BLaER1 treated with 17β-estradiol and CSF1 and Interleukin-3, amounts not matched to agents 10 nM and 100 nM (cell line): ENCODE data around the gene ZNF423.
A peak's percentile ranks its signal among the peaks of the same experiment; 100 is the strongest.

Source experiments
- H3K27ac ChIP-seq, 11 experiments: shearing (Covaris generic); formaldehyde crosslinking; 2 replicates each; pipeline ENCODE4 v1.8.1; 2022
- H3K27me3 ChIP-seq, 11 experiments: shearing (Covaris generic); formaldehyde crosslinking; 2 replicates each; pipeline ENCODE4 v1.8.1; 2022
- H3K36me3 ChIP-seq, 11 experiments: shearing (Covaris generic); formaldehyde crosslinking; 2 replicates each; pipeline ENCODE4 v1.8.1; 2022
- H3K4me1 ChIP-seq, 10 experiments: shearing (Covaris generic); formaldehyde crosslinking; 2 replicates each; pipeline ENCODE4 v1.8.1; 2022
- H3K4me2 ChIP-seq, 11 experiments: shearing (Covaris generic); formaldehyde crosslinking; 2 replicates each; pipeline ENCODE4 v1.8.1; 2022
- H3K4me3 ChIP-seq, 10 experiments: shearing (Covaris generic); formaldehyde crosslinking; 2 replicates each; pipeline ENCODE4 v1.8.1; 2022
- H3K9ac ChIP-seq, 11 experiments: shearing (Covaris generic); formaldehyde crosslinking; 2 replicates each; pipeline ENCODE4 v1.8.1; 2022
- H3K9me3 ChIP-seq, 11 experiments: shearing (Covaris generic); formaldehyde crosslinking; replicated peaks in 1 of 11; 2 replicates each; pipeline ENCODE4 v1.8.1; 2022
- H4K20me1 ChIP-seq, 11 experiments: shearing (Covaris generic); formaldehyde crosslinking; 2 replicates each; pipeline ENCODE4 v1.8.1; 2022
- Cebpa-rat ChIP-seq, 11 experiments: shearing (Covaris generic); IDR thresholded peaks; 2 replicates each; pipeline ENCODE4 v1.8.1; 2022

ZNF423 gene

DNA sequence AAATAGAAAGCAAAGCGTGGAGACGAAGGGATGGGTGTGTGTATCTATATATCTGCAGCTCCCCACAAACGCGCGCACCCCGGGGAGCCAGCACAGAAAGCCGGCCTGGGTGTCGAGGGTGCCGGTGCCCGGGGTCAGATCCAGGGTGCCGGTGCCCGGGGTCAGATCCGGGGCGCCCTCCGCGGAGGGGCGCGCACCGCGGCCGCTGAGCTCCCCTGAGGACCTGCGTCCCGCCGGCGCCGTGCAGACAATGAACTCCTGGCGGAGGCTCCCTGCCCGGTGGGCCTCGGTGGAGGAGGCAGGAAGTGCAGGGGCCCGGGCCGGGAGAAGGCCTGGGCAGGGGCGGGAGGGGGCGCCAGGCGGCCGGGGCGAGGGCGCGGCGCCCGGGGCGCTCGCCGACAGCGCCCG lies 1.1 kb downstream of the ZNF423 start:
- Histone ChIP-seq H4K20me1 (peaks cover 0 to 38% (median 10%) of the 10 kb centered on the region in 11 experiments; a peak in 12 of 22 replicates), H3K27me3 (peaks cover 0 to 25% (median 9%) of the 10 kb centered on the region in 11 experiments; a peak in 13 of 22 replicates), H3K4me1 (peaks cover 21 to 77% (median 72%) of the 10 kb centered on the region in 10 experiments), H3K27ac (peak overlapping the region; percentile 67 to 97 (median 95); a peak in 21 of 22 replicates), H3K36me3 (no peaks in the 10 kb centered on the region), H3K4me3 (peak overlapping the region; percentile 73 to 87 (median 79)), H3K9me3 (no peaks in the 10 kb centered on the region), H3K4me2 (peak overlapping the region; percentile 92 to 100 (median 99)), H3K9ac (peak overlapping the region; percentile 86 to 97 (median 95))
- TF ChIP-seq Cebpa-rat (IDR thresholded peaks at IDR 0.05): no peak

GRCh38 chr16:49854188-49854795 lies 1.6 kb downstream of the ZNF423 start:
- Histone ChIP-seq H3K27me3 (peaks cover 0 to 21% (median 9%) of the 10 kb centered on the region in 11 experiments; a peak in 13 of 22 replicates), H4K20me1 (peaks cover 0 to 39% (median 10%) of the 10 kb centered on the region in 11 experiments; a peak in 12 of 22 replicates), H3K36me3 (no peaks in the 10 kb centered on the region), H3K4me1 (peaks cover 21 to 77% (median 73%) of the 10 kb centered on the region in 10 experiments), H3K27ac (peak overlapping the region; percentile 67 to 97 (median 95); a peak in 20 of 22 replicates), H3K9me3 (no peaks in the 10 kb centered on the region), H3K9ac (peak overlapping the region; percentile 86 to 97 (median 95)), H3K4me2 (peak overlapping the region; percentile 92 to 100 (median 99)), H3K4me3 (peak overlapping the region; percentile 73 to 87 (median 79))
- TF ChIP-seq Cebpa-rat (IDR thresholded peaks at IDR 0.05): no peak

DNA sequence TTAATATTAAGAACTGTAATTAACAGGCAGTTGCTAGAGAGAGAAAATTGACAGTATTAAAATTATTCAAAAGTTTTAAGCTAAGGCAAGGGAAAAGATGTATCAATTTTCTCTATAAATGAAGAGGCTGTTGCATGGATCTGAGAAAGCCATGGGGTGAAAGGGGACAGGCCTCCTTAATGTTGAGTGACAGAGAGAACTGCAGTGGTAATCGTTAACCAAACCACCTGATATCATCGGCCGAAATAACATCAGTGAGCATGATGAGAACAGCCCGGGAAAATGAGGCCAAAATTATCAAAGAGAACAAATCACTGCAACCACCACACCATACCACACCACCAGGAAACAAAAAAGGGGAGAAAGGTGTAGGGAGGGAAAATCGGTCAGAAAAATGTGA lies 3.6 kb downstream of the ZNF423 start:
- peaks cover 21 to 77% (median 71%) of the 10 kb centered on the region in 10 experiments for H3K4me1 ChIP-seq
- peaks cover 0 to 50% (median 18%) of the 10 kb centered on the region in 11 experiments; a peak in 12 of 22 replicates for H4K20me1 ChIP-seq
- TF ChIP-seq Cebpa-rat (IDR thresholded peaks at IDR 0.05): no peak
- H3K27ac ChIP-seq: no peak overlapping the region
- no peak overlapping the region for H3K9ac ChIP-seq
- peaks cover 0 to under 1% (median 0%) of the 10 kb centered on the region in 11 experiments; a peak in 3 of 22 replicates for H3K27me3 ChIP-seq
- peak overlapping the region in 8 of 11 experiments; percentile 17 to 99 (median 95); a peak in 13 of 22 replicates for H3K4me2 ChIP-seq
- no peaks in the 10 kb centered on the region for H3K9me3 ChIP-seq
- H3K4me3 ChIP-seq: no peak overlapping the region
- peaks cover 0 to 15% (median 0%) of the 10 kb centered on the region in 11 experiments; a peak in 4 of 22 replicates for H3K36me3 ChIP-seq

GRCh38 chr16:49851468-49851787 lies 4.5 kb downstream of the ZNF423 start:
- no peak overlapping the region for H3K4me3 ChIP-seq
- TF ChIP-seq Cebpa-rat (IDR thresholded peaks at IDR 0.05): no peak
- H3K36me3 ChIP-seq: peaks cover 0 to 18% (median 0%) of the 10 kb centered on the region in 11 experiments; a peak in 4 of 22 replicates
- no peaks in the 10 kb centered on the region for H3K9me3 ChIP-seq
- H3K4me2 ChIP-seq: peak overlapping the region in 9 of 11 experiments; percentile 16 to 99 (median 35); a peak in 14 of 22 replicates
- peaks cover 21 to 83% (median 78%) of the 10 kb centered on the region in 10 experiments for H3K4me1 ChIP-seq
- H3K27me3 ChIP-seq: no peaks in the 10 kb centered on the region
- no peak overlapping the region for H3K9ac ChIP-seq
- no peak overlapping the region for H3K27ac ChIP-seq
- peaks cover 0 to 58% (median 20%) of the 10 kb centered on the region in 11 experiments; a peak in 14 of 22 replicates for H4K20me1 ChIP-seq

- Histone ChIP-seq H3K9ac (0 out of 22 replicates have a peak overlapping the region, but pooled peaks of 1 of the 11 experiments have one; percentile 12), H4K20me1 (peaks cover 0 to 64% (median 26%) of the 10 kb centered on the region in 11 experiments; a peak in 14 of 22 replicates), H3K4me3 (no peak overlapping the region), H3K9me3 (no peaks in the 10 kb centered on the region), H3K27ac (no peak overlapping the region), H3K4me2 (peak overlapping the region in 10 of 11 experiments; percentile 16 to 99 (median 34); a peak in 18 of 22 replicates), H3K36me3 (peaks cover 0 to 18% (median 0%) of the 10 kb centered on the region in 11 experiments; a peak in 4 of 22 replicates), H3K27me3 (no peaks in the 10 kb centered on the region), H3K4me1 (peaks cover 21 to 89% (median 84%) of the 10 kb centered on the region in 10 experiments)
- no peak for TF ChIP-seq Cebpa-rat (IDR thresholded peaks at IDR 0.05)
Measured at GRCh38 chr16:49850558-49851467, 5.1 kb downstream of the ZNF423 start.

DNA sequence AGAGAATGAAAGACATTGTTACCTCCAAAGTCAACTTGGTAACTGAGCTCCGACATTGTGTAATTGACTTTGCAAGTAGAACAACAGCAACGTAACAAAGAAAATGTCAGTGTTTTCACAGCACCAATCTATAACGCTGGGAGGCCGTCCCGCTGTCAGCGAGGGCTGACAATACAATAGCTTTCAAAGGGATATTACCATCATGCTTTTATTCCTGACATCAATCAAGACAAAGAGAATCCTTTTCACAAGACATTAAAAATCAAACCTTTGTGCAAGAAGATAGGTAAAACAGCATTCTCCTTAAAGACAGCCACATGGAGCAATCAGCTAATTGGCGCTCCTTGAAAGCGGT lies 6.2 kb downstream of the ZNF423 start:
- peaks cover 0 to 68% (median 27%) of the 10 kb centered on the region in 11 experiments; a peak in 14 of 22 replicates for H4K20me1 ChIP-seq
- no peaks in the 10 kb centered on the region for H3K9me3 ChIP-seq
- peaks cover 20 to 96% (median 85%) of the 10 kb centered on the region in 10 experiments for H3K4me1 ChIP-seq
- H3K27ac ChIP-seq: no peak overlapping the region
- H3K4me3 ChIP-seq: no peak overlapping the region
- TF ChIP-seq Cebpa-rat (IDR thresholded peaks at IDR 0.05): no peak
- no peak overlapping the region for H3K9ac ChIP-seq
- H3K27me3 ChIP-seq: no peaks in the 10 kb centered on the region
- peaks cover 0 to 18% (median 0%) of the 10 kb centered on the region in 11 experiments; a peak in 4 of 22 replicates for H3K36me3 ChIP-seq
- H3K4me2 ChIP-seq: peak overlapping the region in 8 of 11 experiments; percentile 9 to 99 (median 20); a peak in 9 of 22 replicates

DNA sequence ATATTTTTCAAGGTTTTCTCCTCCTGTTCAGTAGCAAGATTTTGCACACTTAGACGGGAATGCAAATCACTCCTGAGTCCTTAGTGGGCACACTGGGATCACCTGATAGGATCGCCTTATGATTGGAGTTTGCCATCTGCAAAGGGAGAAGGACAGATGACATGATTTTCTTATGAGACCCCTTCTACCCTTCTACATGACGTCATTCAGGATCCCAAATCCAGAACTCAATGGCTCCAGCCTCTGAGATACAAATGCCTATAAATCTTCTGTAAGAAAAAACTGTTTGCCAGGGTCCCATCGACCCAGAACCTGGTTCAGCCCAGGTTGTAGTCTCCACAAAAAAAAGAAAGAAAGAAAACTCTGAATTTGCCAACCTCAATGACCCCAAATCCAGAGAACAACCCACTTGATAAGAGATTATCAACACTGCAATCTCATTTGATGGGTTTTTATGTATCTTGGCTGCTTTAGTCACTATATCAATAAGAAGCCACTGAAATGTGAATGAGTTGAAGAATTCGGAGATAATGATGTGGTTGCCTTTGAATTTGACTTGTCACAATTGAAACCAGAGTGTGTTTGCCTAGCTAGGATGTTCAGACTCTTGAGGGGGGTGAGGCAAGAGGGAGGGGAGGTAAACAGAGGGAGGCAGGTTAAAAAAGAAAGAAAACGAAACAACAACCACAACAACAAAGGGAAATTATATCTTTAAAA lies 6.7 kb downstream of the ZNF423 start:
- peaks cover 0 to 67% (median 27%) of the 10 kb centered on the region in 11 experiments; a peak in 14 of 22 replicates for H4K20me1 ChIP-seq
- H3K9me3 ChIP-seq: no peaks in the 10 kb centered on the region
- H3K27me3 ChIP-seq: no peaks in the 10 kb centered on the region
- H3K4me2 ChIP-seq: peak overlapping the region in 8 of 11 experiments; percentile 9 to 99 (median 31); a peak in 7 of 22 replicates
- H3K4me3 ChIP-seq: no peak overlapping the region
- H3K36me3 ChIP-seq: peaks cover 0 to 18% (median 0%) of the 10 kb centered on the region in 11 experiments; a peak in 4 of 22 replicates
- H3K4me1 ChIP-seq: peaks cover 14 to 95% (median 80%) of the 10 kb centered on the region in 10 experiments
- H3K9ac ChIP-seq: no peak overlapping the region
- no peak overlapping the region for H3K27ac ChIP-seq
- TF ChIP-seq Cebpa-rat (IDR thresholded peaks at IDR 0.05): no peak

GRCh38 chr16:49848530-49848929 lies 7.4 kb downstream of the ZNF423 start:
- peaks cover 0 to 61% (median 27%) of the 10 kb centered on the region in 11 experiments; a peak in 14 of 22 replicates for H4K20me1 ChIP-seq
- peaks cover 8 to 89% (median 73%) of the 10 kb centered on the region in 10 experiments; a peak in 19 of 20 replicates for H3K4me1 ChIP-seq
- H3K9ac ChIP-seq: no peak overlapping the region
- no peaks in the 10 kb centered on the region for H3K9me3 ChIP-seq
- peaks cover 0 to 18% (median 0%) of the 10 kb centered on the region in 11 experiments; a peak in 4 of 22 replicates for H3K36me3 ChIP-seq
- peak overlapping the region in 2 of 11 experiments; percentile 76 to 99; a peak in 3 of 22 replicates for H3K4me2 ChIP-seq
- no peak overlapping the region for H3K4me3 ChIP-seq
- no peaks in the 10 kb centered on the region for H3K27me3 ChIP-seq
- no peak for TF ChIP-seq Cebpa-rat (IDR thresholded peaks at IDR 0.05)
- H3K27ac ChIP-seq: no peak overlapping the region
